Motor neuron (in vitro differentiated cells): ENCODE results near the gene FOXP1. TPM values are rescaled to one million over a fixed set of nuclear protein-coding genes. Genes with fewer than 3 reads are reported as not detected.
"Not testable (repeated sequence)": the region's sequence is repeated elsewhere in the genome, so short reads cannot be mapped to it uniquely, and the experiment has no call there.

Experiments used
- ATAC-seq, 8 experiments: fragments of 200-7000 bp; cut with Tn5 transposase; replicated peaks in 6 of 8; 2 replicates each; pipeline ENCODE4 v1.8.0; 2021; ENCODE audit warnings: mild to moderate bottlenecking in 8 of 8, moderate library complexity in 8 of 8
- H3K27ac ChIP-seq, 2 donors: fragments of 250-450 bp; sonication (Bioruptor Pico); 2 replicates each; pipeline ENCODE4 v1.9.0; 2021; ENCODE audit warnings: antibody characterized with exemption in 2 of 2, mild to moderate bottlenecking in 2 of 2, moderate library complexity in 1 of 2
- H3K4me1 ChIP-seq, 2 donors: fragments of 250-450 bp; sonication (Bioruptor Pico); replicated peaks in 1 of 2; 2 replicates each; pipeline ENCODE4 v1.6.1; 2021; ENCODE audit warnings: antibody characterized with exemption in 2 of 2, mild to moderate bottlenecking in 2 of 2, moderate library complexity in 1 of 2
- H3K4me3 ChIP-seq, 5 donors: fragments of 250-450 bp; sonication (Bioruptor Pico); 2 replicates each; pipeline ENCODE4 v1.9.0; 2021; ENCODE audit warnings: antibody characterized with exemption in 5 of 5, mild to moderate bottlenecking in 5 of 5, moderate library complexity in 4 of 5
- WGBS, 10 experiments: fragments of 450-650 bp; shearing (Covaris generic); methylation state at CpG; one replicate each; pipeline ENCODE4 v1.0.0; 2022; 5-methylcytosine and 5-hydroxymethylcytosine counted together
- in situ Hi-C, 9 experiments: fragments of 400-800 bp; cut with MboI; loops; one replicate each; pipeline ENCODE4 v1.15.0; 2021; ENCODE audit warnings: low sequenced_read_pairs in 9 of 9, low pct_unique_long_range_greater_than_20kb in 2 of 9; ENCODE audit not compliant: unreplicated experiment in 9 of 9
- total RNA-seq, 8 experiments: library from RNA; unstranded; fragments of 300-600 nt; gene quantifications; 2 replicates each; pipeline versions ENCODE4 v1.2.3 to v1.2.4, GENCODE V29; 2022

Gene FOXP1
- total RNA-seq, 8 experiments from 2014 or later = 7.0 to 118 (median 74.5) TPM

- ATAC-seq = no peak
- Histone ChIP-seq H3K4me1 (peaks cover 0 to 12% of the 10 kb centered on the region in 2 donors), H3K27ac (no peak overlapping the region), H3K4me3 (no peak overlapping the region)
- in situ Hi-C loops = loop anchor here in 1 of 9 experiments (25.0 kb wide), 1 partner anchor 562 kb away; the partner anchor contains the start of gene FOXP1
- WGBS, 10 experiments = 86 to 100% (median 100%) methylated on average over 1 of the region's 1 CpG; no CpG with 5 or more reads in 4 of the 10 experiments
Measured at GRCh38 chr3:71025516-71025915, 558.0 kb downstream of the FOXP1 start.

GRCh38 chr3:71025010-71025409 lies 558.5 kb downstream of the FOXP1 start:
- in situ Hi-C loops = loop anchor here in 1 of 9 experiments (25.0 kb wide), 1 partner anchor 562 kb away; the partner anchor contains the start of gene FOXP1
- H3K27ac ChIP-seq = no peak overlapping the region
- H3K4me1 ChIP-seq = peaks cover 0 to 12% of the 10 kb centered on the region in 2 donors
- H3K4me3 ChIP-seq = no peak overlapping the region
- no peak for ATAC-seq
- WGBS, 10 experiments = 78 to 100% (median 98%) methylated on average over 1 to 8 of the region's 8 CpGs

GRCh38 chr3:71022551-71023335 lies 560.8 kb downstream of the FOXP1 start:
- in situ Hi-C loops = loop anchor here in 1 of 9 experiments (25.0 kb wide), 1 partner anchor 485 kb away; no protein-coding TSS in a partner anchor
- WGBS, 10 experiments = 50 to 100% (median 78%) methylated on average over 1 to 4 of the region's 5 CpGs; no CpG with 5 or more reads in 2 of the 10 experiments
- H3K4me1 ChIP-seq = peaks cover 0 to 12% of the 10 kb centered on the region in 2 donors
- H3K4me3 ChIP-seq = no peak overlapping the region
- peak; percentile 24 to 86 (median 74) for ATAC-seq
- no peak overlapping the region for H3K27ac ChIP-seq

GRCh38 chr3:71018799-71019198 lies 564.7 kb downstream of the FOXP1 start:
- peaks cover 6% of the 10 kb centered on the region in 2 donors for H3K4me1 ChIP-seq
- H3K27ac ChIP-seq = no peak overlapping the region
- H3K4me3 ChIP-seq = no peak overlapping the region
- peak in 1 of 8 experiments; percentile 16 for ATAC-seq
- in situ Hi-C loops = loop anchor here in 1 of 9 experiments (25.0 kb wide), 1 partner anchor 481 kb away; no protein-coding TSS in a partner anchor
- WGBS, 10 experiments = 16 to 87% (median 72%) methylated on average over 1 to 4 of the region's 4 CpGs; no CpG with 5 or more reads in 2 of the 10 experiments

GRCh38 chr3:71016178-71016845 lies 567.2 kb downstream of the FOXP1 start:
- in situ Hi-C loops = loop anchor here in 1 of 9 experiments (25.0 kb wide), 1 partner anchor 479 kb away; no protein-coding TSS in a partner anchor
- peak in 1 of 8 experiments; percentile 36 for ATAC-seq
- no peak overlapping the region for H3K4me3 ChIP-seq
- peaks cover 0 to 6% of the 10 kb centered on the region in 2 donors for H3K4me1 ChIP-seq
- 38 to 80% (median 57%) methylated on average over 2 to 10 of the region's 10 CpGs for WGBS, 10 experiments
- no peak overlapping the region for H3K27ac ChIP-seq

- ATAC-seq, H3K27ac ChIP-seq, H3K4me1 ChIP-seq, H3K4me3 ChIP-seq: not testable (repeated sequence)
- in situ Hi-C loops = loop anchor here in 1 of 9 experiments (25.0 kb wide), 1 partner anchor 477 kb away; no protein-coding TSS in a partner anchor
- WGBS, 10 experiments = 82 to 100% (median 98%) methylated on average over 1 to 3 of the region's 6 CpGs; no CpG with 5 or more reads in 4 of the 10 experiments
Measured at GRCh38 chr3:71014616-71015015, 568.9 kb downstream of the FOXP1 start.

- WGBS, 10 experiments = 100% methylated on average over 1 of the region's 1 CpG; no CpG with 5 or more reads in 4 of the 10 experiments
- ATAC-seq = no peak
- Histone ChIP-seq H3K27ac (no peak overlapping the region), H3K4me3 (no peak overlapping the region), H3K4me1 (peaks cover 0 to 9% of the 10 kb centered on the region in 2 donors)
- in situ Hi-C loops = loop anchor here in 1 of 9 experiments (25.0 kb wide), 1 partner anchor 476 kb away; no protein-coding TSS in a partner anchor
Measured at GRCh38 chr3:71012971-71013370, 570.6 kb downstream of the FOXP1 start.

- Histone ChIP-seq H3K4me3 (no peak overlapping the region), H3K4me1 (peaks cover 6 to 20% of the 10 kb centered on the region in 2 donors), H3K27ac (no peak overlapping the region)
- 60 to 100% (median 93%) methylated on average over 1 to 6 of the region's 6 CpGs for WGBS, 10 experiments
- in situ Hi-C loops = loop anchor here in 1 of 9 experiments (25.0 kb wide), 1 partner anchor 474 kb away; no protein-coding TSS in a partner anchor
- no peak for ATAC-seq
Measured at GRCh38 chr3:71011565-71012287, 571.8 kb downstream of the FOXP1 start.

GRCh38 chr3:71010726-71011455 lies 572.6 kb downstream of the FOXP1 start:
- H3K27ac ChIP-seq = no peak overlapping the region
- in situ Hi-C loops = loop anchor here in 1 of 9 experiments (25.0 kb wide), 1 partner anchor 474 kb away; no protein-coding TSS in a partner anchor
- WGBS, 10 experiments = 70 to 100% (median 83%) methylated on average over 1 to 3 of the region's 3 CpGs; no CpG with 5 or more reads in 2 of the 10 experiments
- peaks cover 6 to 22% of the 10 kb centered on the region in 2 donors for H3K4me1 ChIP-seq
- no peak overlapping the region for H3K4me3 ChIP-seq
- ATAC-seq = no peak

GRCh38 chr3:71008350-71008935 lies 575.1 kb downstream of the FOXP1 start:
- Histone ChIP-seq H3K4me1 (peaks cover 6 to 45% of the 10 kb centered on the region in 2 donors), H3K27ac (no peak overlapping the region), H3K4me3 (no peak overlapping the region)
- in situ Hi-C loops = loop anchor here in 1 of 9 experiments (25.0 kb wide), 1 partner anchor 471 kb away; no protein-coding TSS in a partner anchor
- 65 to 97% (median 90%) methylated on average over 4 to 7 of the region's 7 CpGs for WGBS, 10 experiments
- no peak for ATAC-seq
